Activated naive CD4-positive, alpha-beta T cell treated with anti-CD3 and anti-CD28 coated beads, Interleukin-2, amount 50 U/mL, for 16 hours (primary cell): ENCODE data around the gene SLC13A3.

Experiments used
- DNase-seq: peaks from one replicate; pipeline ENCODE4 v3.0.0-alpha.2; 2020

Gene SLC13A3

GRCh38 chr20:46572790-46573189 lies 78.5 kb downstream of the SLC13A3 start:
- DNase-seq = no peak

DNA sequence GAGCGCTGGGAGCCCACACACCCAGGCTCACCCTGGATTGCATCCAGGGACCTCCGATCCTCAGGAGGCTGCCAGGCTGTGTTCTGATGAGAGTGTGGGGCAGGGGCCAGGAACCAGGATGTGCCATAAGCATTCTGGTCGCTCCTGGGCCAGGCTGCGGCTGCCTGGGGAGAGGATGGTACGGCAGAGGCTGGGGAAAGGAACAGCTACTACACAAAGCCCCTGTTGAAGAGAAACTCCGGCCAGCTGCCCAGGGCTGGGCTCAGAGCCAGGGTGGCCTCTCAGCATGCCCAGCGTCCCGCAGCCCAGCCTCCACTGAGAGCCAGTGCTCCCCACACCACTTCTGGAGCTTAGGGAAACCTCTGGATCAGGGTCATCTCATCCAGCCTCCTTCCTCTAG lies 79.1 kb downstream of the SLC13A3 start:
- no peak for DNase-seq

DNA sequence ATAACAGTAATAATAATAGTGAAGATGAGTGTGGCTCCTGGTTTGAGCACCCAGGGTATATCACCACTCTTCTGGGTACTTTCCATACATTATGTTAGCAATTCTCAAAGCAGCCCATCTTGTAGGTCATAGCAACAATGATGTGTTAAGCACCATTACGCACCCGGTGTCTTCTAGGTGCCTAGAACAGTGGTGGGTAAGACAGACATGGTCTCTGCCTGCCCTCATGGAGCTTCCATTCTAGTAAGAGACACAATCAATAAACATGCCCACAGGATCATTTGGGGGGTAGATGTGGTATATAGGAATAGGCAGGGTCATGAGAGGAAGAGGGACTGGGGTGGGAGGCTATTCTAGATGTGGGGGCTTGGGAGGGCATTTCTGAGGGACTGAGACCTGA lies 79.8 kb downstream of the SLC13A3 start:
- DNase-seq = no peak

DNA sequence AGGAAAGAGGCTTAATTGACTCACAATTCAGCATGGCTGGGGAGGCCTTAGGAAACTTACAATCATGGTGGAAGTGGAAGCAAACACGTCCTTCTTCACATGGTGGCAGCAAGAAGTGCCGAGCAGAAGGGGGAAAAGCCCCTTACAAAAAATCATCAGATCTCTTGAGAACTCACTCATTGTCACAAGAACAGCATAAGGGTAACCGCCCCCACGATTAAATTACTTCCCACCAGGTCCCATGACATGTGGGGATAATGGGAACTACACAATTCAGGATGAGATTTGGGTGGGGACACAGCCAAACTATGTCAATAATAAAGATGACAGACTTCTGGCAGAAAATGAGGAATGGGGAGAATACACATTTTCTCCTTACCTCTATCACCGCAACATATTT lies 80.3 kb downstream of the SLC13A3 start:
- no peak for DNase-seq

DNA sequence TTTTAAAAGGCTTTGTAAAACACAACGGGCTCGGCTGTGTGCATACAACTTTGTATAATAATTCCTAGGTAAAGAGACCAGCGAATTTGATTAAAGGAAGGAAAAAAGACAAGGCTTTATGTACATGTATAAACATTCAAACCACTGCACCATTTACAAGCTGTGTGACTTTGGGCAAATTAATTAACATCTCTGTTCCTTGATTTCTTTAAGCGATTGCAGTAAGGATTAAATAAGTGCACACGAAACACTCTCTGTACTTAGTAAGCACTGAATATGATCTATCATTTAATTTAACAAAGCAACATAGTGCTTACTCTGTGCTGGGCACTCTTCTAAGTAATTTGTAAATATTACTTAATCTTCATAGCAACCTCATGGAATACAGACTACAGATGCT lies 81.3 kb downstream of the SLC13A3 start:
- no peak for DNase-seq

GRCh38 chr20:46568570-46569129 lies 82.6 kb downstream of the SLC13A3 start:
- DNase-seq = no peak

DNA sequence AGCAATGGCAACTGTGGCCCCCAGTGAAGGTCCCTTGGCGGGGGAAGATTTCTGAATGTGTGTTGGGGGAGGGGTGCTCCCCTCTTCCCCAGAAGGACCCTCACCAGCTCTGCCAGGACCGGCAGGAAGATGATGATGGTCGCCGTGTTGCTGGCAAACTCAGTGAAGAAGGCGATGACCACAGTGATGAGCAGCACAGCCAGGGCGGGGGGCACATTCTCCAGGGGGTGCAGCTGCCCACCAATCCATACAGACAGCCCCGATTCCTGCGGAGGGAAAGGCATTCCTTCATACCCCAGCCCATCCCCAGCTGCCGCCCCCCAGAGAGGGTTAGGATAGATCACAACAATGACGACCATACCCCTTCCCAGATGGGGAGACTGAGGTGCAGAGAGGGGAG lies 85.1 kb downstream of the SLC13A3 start:
- DNase-seq = no peak

DNA sequence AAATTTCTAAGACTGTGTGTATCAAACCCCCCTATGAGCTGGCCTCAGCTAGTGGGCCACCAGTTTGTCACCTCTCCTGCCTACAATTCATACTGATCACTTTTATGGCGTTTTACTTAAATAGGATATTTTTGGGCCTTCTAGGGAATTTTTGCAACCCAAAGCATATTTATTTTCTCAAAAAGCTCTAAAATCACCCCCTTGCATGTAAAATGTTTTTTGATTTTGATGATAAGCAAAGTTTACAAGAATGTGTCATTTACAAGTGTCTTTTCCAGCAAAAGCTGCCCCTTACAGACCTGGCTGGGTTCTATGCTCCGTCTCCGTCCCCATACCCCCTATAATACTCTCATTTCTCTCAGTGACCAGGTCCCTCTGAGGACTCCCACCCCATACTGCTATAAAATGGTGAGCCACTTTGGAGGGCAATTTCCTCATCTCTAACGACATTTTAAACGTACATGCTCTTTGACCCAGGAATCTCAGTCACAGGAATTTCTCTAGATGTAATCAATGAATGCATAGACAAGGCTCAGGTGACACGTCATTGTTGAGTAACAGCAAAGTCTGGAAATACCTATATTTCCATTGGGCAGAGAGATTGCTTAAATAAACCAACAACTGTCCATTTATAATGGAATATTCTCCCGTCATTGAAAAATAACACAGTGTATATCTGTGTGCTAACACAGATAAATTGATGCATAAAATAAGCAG lies 86.9 kb downstream of the SLC13A3 start:
- DNase-seq = no peak

DNA sequence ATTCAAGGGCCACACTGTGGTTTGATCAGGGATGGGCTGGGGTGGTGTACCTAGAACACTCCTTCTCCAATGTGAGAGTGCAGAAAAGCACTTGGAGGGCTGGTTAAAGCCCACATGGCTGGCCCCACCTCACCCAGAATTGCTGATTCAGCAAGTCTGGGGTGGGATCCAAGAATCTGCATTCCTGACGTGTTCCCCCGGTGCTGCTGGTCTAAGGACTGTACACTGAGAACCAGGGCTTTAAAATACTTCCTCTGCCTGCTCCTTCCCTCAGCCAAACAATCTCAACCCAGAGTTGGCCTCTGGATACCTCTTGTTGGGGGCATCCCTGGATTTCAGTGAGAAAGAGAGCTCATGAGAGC lies 87.4 kb downstream of the SLC13A3 start:
- no peak for DNase-seq

DNA sequence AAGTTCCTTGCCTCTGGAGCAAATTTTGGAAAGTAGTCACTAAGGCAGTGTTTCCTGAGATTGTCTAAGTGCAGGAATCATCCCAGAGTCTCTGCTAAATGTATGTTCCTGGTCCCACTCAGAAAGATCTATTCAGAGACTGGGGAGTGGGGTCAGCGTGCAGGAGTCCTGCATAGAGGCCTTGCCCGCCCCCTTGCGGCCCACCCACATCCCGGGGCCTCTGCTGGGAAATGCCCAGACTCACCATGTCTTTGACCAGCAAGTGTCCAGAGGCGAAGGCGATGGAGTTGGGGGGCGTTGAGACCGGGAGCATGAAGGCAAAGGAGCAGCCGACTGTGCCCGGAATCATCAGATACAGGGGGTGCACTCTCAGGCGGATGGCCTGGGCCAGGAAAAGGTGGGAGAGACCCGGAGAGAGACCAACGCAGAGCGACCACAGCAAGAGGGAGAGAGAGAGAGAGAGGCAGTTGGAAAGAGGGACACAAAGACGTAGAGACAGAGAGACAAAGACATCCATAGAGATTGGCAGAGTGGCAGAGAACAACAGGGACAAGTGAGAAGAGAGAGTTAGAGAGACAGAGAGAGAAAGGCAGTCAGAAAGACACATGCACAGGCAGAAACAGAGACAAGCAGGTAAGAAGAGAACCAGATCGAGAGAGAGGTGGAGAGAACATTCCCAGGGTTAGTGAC lies 87.9 kb downstream of the SLC13A3 start:
- DNase-seq = no peak

GRCh38 chr20:46562373-46563169 lies 88.7 kb downstream of the SLC13A3 start:
- DNase-seq = peak; percentile 58

- no peak for DNase-seq
These were observed 89.3 kb downstream of the SLC13A3 start for GRCh38 chr20:46562009-46562372.

DNA sequence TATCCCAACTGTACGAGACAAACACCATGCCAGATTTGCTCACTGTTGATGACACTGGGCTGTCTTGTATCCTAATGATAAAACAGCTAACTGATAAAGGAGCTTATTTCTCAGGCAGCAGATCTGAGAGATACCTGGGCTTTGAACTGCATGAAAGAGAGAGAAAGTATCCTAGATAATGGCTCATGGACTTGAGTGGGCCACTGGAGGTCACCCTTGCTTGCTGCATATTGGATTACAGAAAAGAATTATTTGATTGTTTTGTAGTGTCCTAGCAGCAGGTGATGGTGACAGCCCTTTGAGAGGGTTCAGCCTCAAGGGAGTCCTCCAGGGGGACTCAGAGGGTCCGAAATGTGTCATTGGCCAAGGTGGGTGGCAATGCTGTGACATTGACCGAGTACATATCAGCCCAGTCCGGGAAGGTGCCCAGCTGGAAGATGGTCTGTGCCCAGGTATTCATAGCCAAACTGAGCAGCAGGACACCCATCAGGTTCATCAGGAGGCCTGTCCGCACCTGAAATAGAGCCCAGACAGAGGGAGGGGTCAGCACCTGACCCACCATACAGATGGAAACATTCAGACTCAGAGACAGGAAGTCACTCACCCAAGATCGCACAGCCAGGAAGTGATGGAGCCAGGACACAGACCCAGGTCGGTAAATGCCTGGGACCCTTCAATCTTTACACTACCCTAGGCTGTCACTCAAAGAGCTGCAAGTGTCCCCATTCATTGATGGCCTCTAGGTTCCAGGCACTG lies 91.4 kb downstream of the SLC13A3 start:
- DNase-seq = no peak

DNA sequence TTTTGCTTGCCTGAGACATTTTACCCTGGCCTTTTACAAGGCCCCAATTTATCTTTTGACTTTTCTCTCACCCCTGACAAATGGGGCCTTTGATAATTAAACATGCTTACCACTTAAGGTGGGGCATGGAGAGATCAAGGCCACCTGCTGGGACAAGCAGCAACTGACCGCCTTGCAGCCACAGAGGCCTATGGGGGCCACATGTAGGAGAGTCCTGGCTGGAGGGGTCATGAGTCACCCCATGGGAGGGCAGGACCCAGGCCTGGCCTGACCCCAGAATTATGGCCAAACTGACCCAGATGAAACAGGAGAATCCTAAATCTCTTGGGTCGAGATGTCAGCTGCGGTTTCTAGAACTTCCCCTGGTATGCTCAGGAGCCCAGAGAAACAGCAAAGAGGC lies 92.3 kb downstream of the SLC13A3 start:
- no peak for DNase-seq

GRCh38 chr20:46558511-46558959 lies 92.7 kb downstream of the SLC13A3 start:
- peak; percentile 25 for DNase-seq

GRCh38 chr20:46557231-46557956 lies 93.9 kb downstream of the SLC13A3 start:
- DNase-seq = no peak

DNA sequence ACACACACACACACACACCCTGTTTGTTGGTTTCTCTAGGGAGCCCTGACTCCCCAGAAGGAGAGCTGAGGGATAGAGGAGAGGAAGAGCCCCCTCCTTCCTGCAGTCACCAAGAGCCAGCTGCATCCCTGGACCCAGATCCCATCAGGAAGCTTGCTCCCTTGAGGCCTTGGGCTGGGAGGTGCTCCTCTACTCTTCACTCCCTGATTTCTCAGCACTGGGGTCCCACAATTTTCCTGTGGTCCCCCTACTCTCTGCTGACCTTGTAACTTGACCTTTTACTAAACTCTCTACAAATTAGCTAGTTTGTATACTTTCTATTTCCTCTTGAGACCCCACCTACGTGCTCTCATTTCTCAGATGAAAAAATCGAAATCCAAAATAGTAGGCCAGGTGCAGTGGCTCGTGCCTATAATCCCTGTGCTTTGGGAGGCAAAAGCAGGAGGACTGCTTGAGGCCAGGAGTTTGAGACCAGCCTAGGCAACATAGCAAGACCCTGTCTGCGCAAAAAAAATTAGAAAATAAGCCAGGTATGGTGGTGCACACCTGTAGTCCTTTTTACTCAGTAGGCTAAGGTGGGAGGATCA lies 95.8 kb downstream of the SLC13A3 start:
- no peak for DNase-seq

GRCh38 chr20:46554828-46555227 lies 96.4 kb downstream of the SLC13A3 start:
- no peak for DNase-seq

DNA sequence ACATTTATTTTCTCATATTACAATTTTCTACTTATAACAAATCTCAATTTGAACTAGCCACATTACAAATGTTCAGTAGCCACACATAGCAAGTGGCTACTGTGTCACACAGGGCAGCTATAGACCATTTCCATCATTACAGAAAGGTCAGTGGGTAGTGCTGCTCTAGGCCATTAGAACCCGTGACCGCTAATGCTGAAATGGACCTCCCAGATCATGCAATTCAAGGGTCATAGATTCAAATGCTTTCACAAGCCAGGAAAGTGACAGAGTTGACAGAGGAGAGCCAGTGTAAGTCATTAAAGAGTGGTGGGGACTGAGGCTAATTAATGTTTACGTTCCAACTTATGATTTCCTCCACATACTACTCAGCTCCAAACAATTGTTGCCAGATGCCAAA lies 97.3 kb downstream of the SLC13A3 start:
- DNase-seq = no peak

DNA sequence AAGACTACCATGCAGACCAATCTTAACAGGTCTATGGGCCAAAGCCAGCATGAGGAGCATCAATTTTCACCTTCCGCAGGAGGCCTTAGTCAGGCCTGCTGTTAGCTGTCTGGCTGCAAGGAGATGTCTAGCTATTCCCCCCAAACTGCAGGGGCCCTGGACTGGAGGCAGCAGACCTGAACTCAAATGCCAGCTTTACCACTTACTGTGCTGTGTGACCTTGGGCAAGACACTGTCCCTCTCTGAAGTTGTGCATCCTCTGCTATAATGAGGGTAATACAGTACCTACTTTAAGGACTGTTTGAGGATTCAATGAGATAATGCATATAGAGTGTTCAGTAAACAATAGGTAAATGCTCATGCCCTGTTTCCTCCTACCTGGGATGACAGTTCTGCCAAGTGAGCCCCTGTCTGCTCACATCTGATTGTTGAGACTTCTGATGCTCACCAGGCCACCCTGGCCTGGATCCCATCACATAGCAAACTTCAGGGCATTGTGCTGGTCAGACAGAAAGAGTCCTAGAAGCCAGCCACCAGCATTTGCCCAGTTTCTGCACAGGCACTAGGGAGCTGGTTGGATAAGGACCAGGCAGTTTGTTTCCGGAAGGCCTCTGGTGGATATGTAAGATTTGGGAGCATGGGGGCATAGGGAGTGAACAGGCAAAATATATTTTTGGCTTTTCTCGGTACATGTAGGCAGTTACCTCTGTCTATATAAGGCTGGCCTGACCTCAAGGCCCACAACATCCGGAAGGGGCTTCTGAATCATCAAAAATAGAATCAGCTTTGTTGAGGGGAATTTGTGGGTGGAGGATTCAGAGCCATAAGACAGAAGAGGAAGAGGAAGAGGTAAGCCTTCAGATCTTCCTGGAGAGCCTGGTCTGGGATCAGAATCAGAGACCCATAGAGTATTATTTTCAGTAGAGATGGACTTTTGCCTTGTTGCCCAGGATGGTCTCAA lies 98.5 kb downstream of the SLC13A3 start:
- DNase-seq = no peak
